HEK293 (cell line): ENCODE results near the gene ACAP3.
A peak's percentile ranks its signal among the peaks of the same experiment; 100 is the strongest.

Experiments used
- EGR2 ChIP-seq: fragments of 450-650 bp; formaldehyde crosslinking; IDR thresholded peaks from 2 replicates; pipeline ENCODE4 v1.5.1; 2016; ENCODE audit warnings: low read depth, missing biosample characterization, missing genetic modification characterization
- MYNN ChIP-seq: fragments of 450-650 bp; formaldehyde crosslinking; IDR thresholded peaks from 2 replicates; pipeline ENCODE4 v1.5.1; 2016; ENCODE audit warnings: missing biosample characterization, missing genetic modification characterization, borderline replicate concordance
- ZBTB20 ChIP-seq: fragments of 450-650 bp; formaldehyde crosslinking; IDR thresholded peaks from 2 replicates; pipeline ENCODE4 v1.5.1; 2016; ENCODE audit warnings: missing biosample characterization, missing genetic modification characterization
- ZEB2 ChIP-seq: fragments of 450-650 bp; formaldehyde crosslinking; IDR thresholded peaks from 2 replicates; pipeline ENCODE4 v1.5.1; 2016; ENCODE audit warnings: missing biosample characterization, missing genetic modification characterization
- ZNF10 ChIP-seq: fragments of 450-650 bp; formaldehyde crosslinking; IDR thresholded peaks from 2 replicates; pipeline ENCODE4 v1.5.1; 2017; ENCODE audit warnings: missing biosample characterization, missing genetic modification characterization
- ZNF140 ChIP-seq: fragments of 450-650 bp; formaldehyde crosslinking; IDR thresholded peaks from 2 replicates; pipeline ENCODE4 v1.5.1; 2016; ENCODE audit warnings: missing biosample characterization, missing genetic modification characterization
- ZNF184 ChIP-seq: fragments of 450-650 bp; IDR thresholded peaks from 2 replicates; pipeline ENCODE4 v1.5.1; 2018; ENCODE audit warnings: missing biosample characterization, mild to moderate bottlenecking, missing genetic modification characterization
- ZNF23 ChIP-seq: fragments of 450-650 bp; formaldehyde crosslinking; IDR thresholded peaks from 2 replicates; pipeline ENCODE4 v1.5.1; 2016; ENCODE audit warnings: missing biosample characterization, missing genetic modification characterization, borderline replicate concordance
- ZNF239 ChIP-seq: fragments of 450-650 bp; formaldehyde crosslinking; IDR thresholded peaks from 2 replicates; pipeline ENCODE4 v1.5.1; 2016; ENCODE audit warnings: missing biosample characterization, missing genetic modification characterization
- ZNF324 ChIP-seq: fragments of 450-650 bp; formaldehyde crosslinking; IDR thresholded peaks from 2 replicates; pipeline ENCODE4 v1.5.1; 2016; ENCODE audit warnings: missing biosample characterization, missing genetic modification characterization
- ZNF391 ChIP-seq: fragments of 450-650 bp; formaldehyde crosslinking; IDR thresholded peaks from 2 replicates; pipeline ENCODE4 v1.5.1; 2016; ENCODE audit warnings: low read depth, missing biosample characterization, missing genetic modification characterization, borderline replicate concordance
- ZNF416 ChIP-seq: fragments of 450-650 bp; formaldehyde crosslinking; IDR thresholded peaks from 2 replicates; pipeline ENCODE4 v1.5.1; 2016; ENCODE audit warnings: missing biosample characterization, missing genetic modification characterization
- ZNF76 ChIP-seq: fragments of 450-650 bp; formaldehyde crosslinking; IDR thresholded peaks from 2 replicates; pipeline ENCODE4; 2016; ENCODE audit warnings: low read depth, missing biosample characterization, missing genetic modification characterization, borderline replicate concordance
- ZNF768 ChIP-seq: fragments of 450-650 bp; formaldehyde crosslinking; IDR thresholded peaks from 2 replicates; pipeline ENCODE4 v1.5.1; 2018; ENCODE audit warnings: missing biosample characterization, mild to moderate bottlenecking, missing genetic modification characterization
- ZSCAN16 ChIP-seq: fragments of 450-650 bp; formaldehyde crosslinking; IDR thresholded peaks from 2 replicates; pipeline ENCODE4 v1.5.1; 2016; ENCODE audit warnings: missing biosample characterization, missing genetic modification characterization
- TF ChIP-seq, protein P1 (sequence below): fragments of 450-650 bp; formaldehyde crosslinking; IDR thresholded peaks from 2 replicates; pipeline ENCODE4 v1.5.1; 2017; ENCODE audit warnings: missing biosample characterization, missing genetic modification characterization
- TF ChIP-seq, protein P2 (sequence below): fragments of 450-650 bp; formaldehyde crosslinking; IDR thresholded peaks from 2 replicates; pipeline ENCODE4 v1.5.1; 2016; ENCODE audit warnings: missing biosample characterization, missing genetic modification characterization
- TF ChIP-seq, protein P3 (sequence below): fragments of 450-650 bp; formaldehyde crosslinking; IDR thresholded peaks from 2 replicates; pipeline ENCODE4 v1.5.1; 2016; ENCODE audit warnings: missing biosample characterization, missing genetic modification characterization
- TF ChIP-seq, protein P4 (sequence below): fragments of 450-650 bp; formaldehyde crosslinking; conservative IDR thresholded peaks from 2 replicates; pipeline ENCODE4 v1.5.1; 2016; ENCODE audit warnings: low read depth, missing biosample characterization, missing genetic modification characterization
- TF ChIP-seq, protein P5 (sequence below): fragments of 450-650 bp; formaldehyde crosslinking; IDR thresholded peaks from 2 replicates; pipeline ENCODE4 v1.5.1; 2016; ENCODE audit warnings: missing biosample characterization, missing genetic modification characterization
- TF ChIP-seq, protein P6 (sequence below): fragments of 450-650 bp; formaldehyde crosslinking; IDR thresholded peaks from 2 replicates; pipeline ENCODE4 v1.5.1; 2016; ENCODE audit warnings: missing biosample characterization, missing genetic modification characterization
- TF ChIP-seq, protein P7 (sequence below): fragments of 450-650 bp; IDR thresholded peaks from 2 replicates; pipeline ENCODE4 v1.5.1; 2018; ENCODE audit warnings: missing biosample characterization, mild to moderate bottlenecking, missing genetic modification characterization
- TF ChIP-seq, protein P8 (sequence below): fragments of 450-650 bp; IDR thresholded peaks from 2 replicates; pipeline ENCODE4 v1.5.1; 2018; ENCODE audit warnings: missing biosample characterization, missing genetic modification characterization

Gene ACAP3

DNA sequence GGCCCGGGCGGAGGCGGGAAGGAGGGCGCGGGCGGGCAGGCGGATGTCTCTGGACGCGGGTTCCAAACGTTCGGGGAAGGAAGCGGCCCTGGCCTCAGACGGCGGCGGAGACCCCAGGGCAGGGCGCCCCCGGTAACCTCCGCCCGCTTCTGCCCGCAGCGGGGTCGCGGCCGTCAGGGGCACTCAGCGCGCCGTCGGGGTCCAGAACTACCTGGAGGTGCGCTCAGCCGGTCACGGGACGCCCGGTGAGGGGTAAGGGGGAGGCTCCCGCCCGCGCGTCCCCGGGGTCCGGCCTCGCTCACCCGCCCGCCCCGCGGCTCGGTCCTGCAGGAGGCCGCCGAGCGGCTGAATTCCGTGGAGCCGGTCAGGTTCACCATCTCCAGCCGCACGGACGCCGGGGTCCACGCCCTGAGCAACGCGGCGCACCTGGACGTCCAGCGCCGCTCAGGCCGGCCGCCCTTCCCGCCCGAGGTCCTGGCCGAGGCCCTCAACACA lies 1.1 kb upstream of the ACAP3 start (continued):
- TF ChIP-seq, protein P1, sequence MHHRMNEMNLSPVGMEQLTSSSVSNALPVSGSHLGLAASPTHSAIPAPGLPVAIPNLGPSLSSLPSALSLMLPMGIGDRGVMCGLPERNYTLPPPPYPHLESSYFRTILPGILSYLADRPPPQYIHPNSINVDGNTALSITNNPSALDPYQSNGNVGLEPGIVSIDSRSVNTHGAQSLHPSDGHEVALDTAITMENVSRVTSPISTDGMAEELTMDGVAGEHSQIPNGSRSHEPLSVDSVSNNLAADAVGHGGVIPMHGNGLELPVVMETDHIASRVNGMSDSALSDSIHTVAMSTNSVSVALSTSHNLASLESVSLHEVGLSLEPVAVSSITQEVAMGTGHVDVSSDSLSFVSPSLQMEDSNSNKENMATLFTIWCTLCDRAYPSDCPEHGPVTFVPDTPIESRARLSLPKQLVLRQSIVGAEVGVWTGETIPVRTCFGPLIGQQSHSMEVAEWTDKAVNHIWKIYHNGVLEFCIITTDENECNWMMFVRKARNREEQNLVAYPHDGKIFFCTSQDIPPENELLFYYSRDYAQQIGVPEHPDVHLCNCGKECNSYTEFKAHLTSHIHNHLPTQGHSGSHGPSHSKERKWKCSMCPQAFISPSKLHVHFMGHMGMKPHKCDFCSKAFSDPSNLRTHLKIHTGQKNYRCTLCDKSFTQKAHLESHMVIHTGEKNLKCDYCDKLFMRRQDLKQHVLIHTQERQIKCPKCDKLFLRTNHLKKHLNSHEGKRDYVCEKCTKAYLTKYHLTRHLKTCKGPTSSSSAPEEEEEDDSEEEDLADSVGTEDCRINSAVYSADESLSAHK = no peak
- TF ChIP-seq ZNF239 (tag by site-specific recombination) (no peak), MYNN (no peak), ZNF391 (tag by site-specific recombination) (peak; percentile 15; the same call in 1 of the 2 replicates), ZEB2 (tag by site-specific recombination) (no peak; the same call in 1 of the 2 replicates), ZNF140 (tag by site-specific recombination) (no peak), EGR2 (no peak), ZNF10 (tag by site-specific recombination) (no peak), ZBTB20 (tag by site-specific recombination) (no peak), ZNF768 (tag by site-specific recombination) (no peak), ZNF416 (tag by site-specific recombination) (no peak), ZNF184 (no peak), ZNF324 (tag by site-specific recombination) (no peak), ZNF23 (tag by site-specific recombination) (no peak), ZNF76 (no peak), ZSCAN16 (0 out of 2 replicates have a peak, but pooled peaks have one; percentile 32)
- TF ChIP-seq, protein P2, sequence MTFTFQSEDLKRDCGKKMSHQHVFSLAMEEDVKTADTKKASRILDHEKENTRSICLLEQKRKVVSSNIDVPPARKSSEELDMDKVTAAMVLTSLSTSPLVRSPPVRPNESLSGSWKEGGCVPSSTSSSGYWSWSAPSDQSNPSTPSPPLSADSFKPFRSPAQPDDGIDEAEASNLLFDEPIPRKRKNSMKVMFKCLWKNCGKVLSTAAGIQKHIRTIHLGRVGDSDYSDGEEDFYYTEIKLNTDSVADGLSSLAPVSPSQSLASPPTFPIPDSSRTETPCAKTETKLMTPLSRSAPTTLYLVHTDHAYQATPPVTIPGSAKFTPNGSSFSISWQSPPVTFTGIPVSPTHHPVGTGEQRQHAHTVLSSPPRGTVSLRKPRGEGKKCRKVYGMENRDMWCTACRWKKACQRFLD (tag by site-specific recombination) = no peak
- TF ChIP-seq, protein P3, sequence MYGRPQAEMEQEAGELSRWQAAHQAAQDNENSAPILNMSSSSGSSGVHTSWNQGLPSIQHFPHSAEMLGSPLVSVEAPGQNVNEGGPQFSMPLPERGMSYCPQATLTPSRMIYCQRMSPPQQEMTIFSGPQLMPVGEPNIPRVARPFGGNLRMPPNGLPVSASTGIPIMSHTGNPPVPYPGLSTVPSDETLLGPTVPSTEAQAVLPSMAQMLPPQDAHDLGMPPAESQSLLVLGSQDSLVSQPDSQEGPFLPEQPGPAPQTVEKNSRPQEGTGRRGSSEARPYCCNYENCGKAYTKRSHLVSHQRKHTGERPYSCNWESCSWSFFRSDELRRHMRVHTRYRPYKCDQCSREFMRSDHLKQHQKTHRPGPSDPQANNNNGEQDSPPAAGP (tag by site-specific recombination) = 0 out of 2 replicates have a peak, but pooled peaks have one; percentile 5
- TF ChIP-seq, protein P4, sequence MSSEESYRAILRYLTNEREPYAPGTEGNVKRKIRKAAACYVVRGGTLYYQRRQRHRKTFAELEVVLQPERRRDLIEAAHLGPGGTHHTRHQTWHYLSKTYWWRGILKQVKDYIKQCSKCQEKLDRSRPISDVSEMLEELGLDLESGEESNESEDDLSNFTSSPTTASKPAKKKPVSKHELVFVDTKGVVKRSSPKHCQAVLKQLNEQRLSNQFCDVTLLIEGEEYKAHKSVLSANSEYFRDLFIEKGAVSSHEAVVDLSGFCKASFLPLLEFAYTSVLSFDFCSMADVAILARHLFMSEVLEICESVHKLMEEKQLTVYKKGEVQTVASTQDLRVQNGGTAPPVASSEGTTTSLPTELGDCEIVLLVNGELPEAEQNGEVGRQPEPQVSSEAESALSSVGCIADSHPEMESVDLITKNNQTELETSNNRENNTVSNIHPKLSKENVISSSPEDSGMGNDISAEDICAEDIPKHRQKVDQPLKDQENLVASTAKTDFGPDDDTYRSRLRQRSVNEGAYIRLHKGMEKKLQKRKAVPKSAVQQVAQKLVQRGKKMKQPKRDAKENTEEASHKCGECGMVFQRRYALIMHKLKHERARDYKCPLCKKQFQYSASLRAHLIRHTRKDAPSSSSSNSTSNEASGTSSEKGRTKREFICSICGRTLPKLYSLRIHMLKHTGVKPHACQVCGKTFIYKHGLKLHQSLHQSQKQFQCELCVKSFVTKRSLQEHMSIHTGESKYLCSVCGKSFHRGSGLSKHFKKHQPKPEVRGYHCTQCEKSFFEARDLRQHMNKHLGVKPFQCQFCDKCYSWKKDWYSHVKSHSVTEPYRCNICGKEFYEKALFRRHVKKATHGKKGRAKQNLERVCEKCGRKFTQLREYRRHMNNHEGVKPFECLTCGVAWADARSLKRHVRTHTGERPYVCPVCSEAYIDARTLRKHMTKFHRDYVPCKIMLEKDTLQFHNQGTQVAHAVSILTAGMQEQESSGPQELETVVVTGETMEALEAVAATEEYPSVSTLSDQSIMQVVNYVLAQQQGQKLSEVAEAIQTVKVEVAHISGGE (tag by site-specific recombination) = no peak
- TF ChIP-seq, protein P5, sequence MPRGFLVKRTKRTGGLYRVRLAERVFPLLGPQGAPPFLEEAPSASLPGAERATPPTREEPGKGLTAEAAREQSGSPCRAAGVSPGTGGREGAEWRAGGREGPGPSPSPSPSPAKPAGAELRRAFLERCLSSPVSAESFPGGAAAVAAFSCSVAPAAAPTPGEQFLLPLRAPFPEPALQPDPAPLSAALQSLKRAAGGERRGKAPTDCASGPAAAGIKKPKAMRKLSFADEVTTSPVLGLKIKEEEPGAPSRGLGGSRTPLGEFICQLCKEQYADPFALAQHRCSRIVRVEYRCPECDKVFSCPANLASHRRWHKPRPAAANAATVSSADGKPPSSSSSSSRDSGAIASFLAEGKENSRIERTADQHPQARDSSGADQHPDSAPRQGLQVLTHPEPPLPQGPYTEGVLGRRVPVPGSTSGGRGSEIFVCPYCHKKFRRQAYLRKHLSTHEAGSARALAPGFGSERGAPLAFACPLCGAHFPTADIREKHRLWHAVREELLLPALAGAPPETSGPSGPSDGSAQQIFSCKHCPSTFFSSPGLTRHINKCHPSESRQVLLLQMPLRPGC (tag by site-specific recombination) = no peak
- TF ChIP-seq, protein P6, sequence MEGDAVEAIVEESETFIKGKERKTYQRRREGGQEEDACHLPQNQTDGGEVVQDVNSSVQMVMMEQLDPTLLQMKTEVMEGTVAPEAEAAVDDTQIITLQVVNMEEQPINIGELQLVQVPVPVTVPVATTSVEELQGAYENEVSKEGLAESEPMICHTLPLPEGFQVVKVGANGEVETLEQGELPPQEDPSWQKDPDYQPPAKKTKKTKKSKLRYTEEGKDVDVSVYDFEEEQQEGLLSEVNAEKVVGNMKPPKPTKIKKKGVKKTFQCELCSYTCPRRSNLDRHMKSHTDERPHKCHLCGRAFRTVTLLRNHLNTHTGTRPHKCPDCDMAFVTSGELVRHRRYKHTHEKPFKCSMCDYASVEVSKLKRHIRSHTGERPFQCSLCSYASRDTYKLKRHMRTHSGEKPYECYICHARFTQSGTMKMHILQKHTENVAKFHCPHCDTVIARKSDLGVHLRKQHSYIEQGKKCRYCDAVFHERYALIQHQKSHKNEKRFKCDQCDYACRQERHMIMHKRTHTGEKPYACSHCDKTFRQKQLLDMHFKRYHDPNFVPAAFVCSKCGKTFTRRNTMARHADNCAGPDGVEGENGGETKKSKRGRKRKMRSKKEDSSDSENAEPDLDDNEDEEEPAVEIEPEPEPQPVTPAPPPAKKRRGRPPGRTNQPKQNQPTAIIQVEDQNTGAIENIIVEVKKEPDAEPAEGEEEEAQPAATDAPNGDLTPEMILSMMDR (tag by site-specific recombination) = no peak
- TF ChIP-seq, protein P7, sequence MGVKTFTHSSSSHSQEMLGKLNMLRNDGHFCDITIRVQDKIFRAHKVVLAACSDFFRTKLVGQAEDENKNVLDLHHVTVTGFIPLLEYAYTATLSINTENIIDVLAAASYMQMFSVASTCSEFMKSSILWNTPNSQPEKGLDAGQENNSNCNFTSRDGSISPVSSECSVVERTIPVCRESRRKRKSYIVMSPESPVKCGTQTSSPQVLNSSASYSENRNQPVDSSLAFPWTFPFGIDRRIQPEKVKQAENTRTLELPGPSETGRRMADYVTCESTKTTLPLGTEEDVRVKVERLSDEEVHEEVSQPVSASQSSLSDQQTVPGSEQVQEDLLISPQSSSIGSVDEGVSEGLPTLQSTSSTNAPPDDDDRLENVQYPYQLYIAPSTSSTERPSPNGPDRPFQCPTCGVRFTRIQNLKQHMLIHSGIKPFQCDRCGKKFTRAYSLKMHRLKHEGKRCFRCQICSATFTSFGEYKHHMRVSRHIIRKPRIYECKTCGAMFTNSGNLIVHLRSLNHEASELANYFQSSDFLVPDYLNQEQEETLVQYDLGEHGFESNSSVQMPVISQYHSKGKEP (tag by site-specific recombination) = no peak
- TF ChIP-seq, protein P8, sequence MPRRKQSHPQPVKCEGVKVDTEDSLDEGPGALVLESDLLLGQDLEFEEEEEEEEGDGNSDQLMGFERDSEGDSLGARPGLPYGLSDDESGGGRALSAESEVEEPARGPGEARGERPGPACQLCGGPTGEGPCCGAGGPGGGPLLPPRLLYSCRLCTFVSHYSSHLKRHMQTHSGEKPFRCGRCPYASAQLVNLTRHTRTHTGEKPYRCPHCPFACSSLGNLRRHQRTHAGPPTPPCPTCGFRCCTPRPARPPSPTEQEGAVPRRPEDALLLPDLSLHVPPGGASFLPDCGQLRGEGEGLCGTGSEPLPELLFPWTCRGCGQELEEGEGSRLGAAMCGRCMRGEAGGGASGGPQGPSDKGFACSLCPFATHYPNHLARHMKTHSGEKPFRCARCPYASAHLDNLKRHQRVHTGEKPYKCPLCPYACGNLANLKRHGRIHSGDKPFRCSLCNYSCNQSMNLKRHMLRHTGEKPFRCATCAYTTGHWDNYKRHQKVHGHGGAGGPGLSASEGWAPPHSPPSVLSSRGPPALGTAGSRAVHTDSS (tag by site-specific recombination) = no peak
